GM12873 (cell line): Measurements from ENCODE around the gene BTBD6.

Experiments
- TF ChIP-seq, protein P1 (sequence below): IDR thresholded peaks from 2 replicates; pipeline ENCODE4 v1.5.1; 2012; ENCODE audit warnings: low read depth, mild to moderate bottlenecking, moderate library complexity, low read length, control low read depth; ENCODE audit not compliant: insufficient read depth; ENCODE audit errors: missing control alignments

Gene BTBD6

GRCh38 chr14:105212541-105213300, 35.6 kb upstream of the BTBD6 start:
- TF ChIP-seq, protein P1, sequence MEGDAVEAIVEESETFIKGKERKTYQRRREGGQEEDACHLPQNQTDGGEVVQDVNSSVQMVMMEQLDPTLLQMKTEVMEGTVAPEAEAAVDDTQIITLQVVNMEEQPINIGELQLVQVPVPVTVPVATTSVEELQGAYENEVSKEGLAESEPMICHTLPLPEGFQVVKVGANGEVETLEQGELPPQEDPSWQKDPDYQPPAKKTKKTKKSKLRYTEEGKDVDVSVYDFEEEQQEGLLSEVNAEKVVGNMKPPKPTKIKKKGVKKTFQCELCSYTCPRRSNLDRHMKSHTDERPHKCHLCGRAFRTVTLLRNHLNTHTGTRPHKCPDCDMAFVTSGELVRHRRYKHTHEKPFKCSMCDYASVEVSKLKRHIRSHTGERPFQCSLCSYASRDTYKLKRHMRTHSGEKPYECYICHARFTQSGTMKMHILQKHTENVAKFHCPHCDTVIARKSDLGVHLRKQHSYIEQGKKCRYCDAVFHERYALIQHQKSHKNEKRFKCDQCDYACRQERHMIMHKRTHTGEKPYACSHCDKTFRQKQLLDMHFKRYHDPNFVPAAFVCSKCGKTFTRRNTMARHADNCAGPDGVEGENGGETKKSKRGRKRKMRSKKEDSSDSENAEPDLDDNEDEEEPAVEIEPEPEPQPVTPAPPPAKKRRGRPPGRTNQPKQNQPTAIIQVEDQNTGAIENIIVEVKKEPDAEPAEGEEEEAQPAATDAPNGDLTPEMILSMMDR = no peak

GRCh38 chr14:105213361-105213760, 35.0 kb upstream of the BTBD6 start:
- TF ChIP-seq, protein P1 = no peak

- TF ChIP-seq, protein P1 = no peak
Observed at GRCh38 chr14:105214324-105214915, 33.9 kb upstream of the BTBD6 start.

- TF ChIP-seq, protein P1 = no peak
Observed at GRCh38 chr14:105215602-105216001, 32.7 kb upstream of the BTBD6 start.

DNA sequence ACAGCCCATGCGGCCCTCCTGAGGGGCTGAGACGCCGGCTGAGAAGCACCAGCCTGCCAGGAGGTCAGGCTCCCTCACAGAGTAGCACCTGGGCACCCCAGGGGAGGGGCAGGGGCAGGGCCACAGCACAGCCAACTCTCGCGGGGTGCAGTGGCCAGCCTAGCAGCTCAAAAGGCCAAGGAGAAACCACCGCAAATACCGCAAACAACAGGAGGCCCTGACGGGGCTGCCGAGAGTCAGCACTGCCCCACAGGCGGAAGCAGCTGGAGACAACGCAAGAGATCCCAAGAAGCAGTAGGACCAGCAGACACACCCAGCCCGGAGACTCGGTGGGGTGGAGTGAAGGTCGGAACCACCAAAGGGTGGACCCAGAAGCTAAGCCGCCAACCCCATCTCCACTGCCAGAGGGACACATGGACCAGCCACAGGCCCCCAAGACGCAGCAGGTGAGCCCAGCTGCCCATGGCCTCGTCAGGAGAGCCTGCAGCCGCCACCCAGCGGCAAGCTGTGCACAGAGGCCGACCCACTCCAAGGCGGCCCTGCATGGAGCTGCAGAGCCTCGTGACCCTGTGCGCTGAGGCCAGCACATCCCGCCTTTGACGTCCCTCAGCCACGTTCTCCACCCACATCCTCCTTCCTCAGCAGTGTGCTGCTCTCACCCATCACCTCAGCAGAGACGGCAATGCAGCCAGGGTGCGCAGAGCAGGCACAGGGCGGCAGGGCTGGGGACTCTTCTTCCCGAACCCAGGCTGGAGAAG, 31.7 kb upstream of the BTBD6 start:
- TF ChIP-seq, protein P1 = no peak

- TF ChIP-seq, protein P1 = no peak
Observed at GRCh38 chr14:105217774-105218173, 30.6 kb upstream of the BTBD6 start.

DNA sequence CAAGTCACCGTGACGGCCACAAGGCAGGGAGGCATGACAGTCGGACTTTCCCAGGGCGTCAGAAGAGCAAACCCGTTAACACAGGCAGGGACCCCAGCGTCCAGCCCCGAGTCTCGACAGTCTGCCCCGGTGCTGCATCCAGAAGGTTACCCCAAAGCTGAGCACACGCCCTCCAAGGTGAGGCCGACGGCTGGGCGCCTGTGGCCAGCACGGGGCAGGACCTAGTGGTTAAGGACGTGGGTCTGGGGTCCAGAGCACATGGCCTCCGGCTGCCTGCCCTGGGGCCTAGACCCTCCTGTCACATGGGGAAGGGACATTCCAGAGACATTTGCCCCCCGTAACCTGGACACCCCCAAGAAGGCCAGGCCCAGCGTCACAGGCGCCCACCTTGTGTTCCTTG, 29.7 kb upstream of the BTBD6 start:
- TF ChIP-seq, protein P1 = no peak
